Measurements from ENCODE around the gene CNN2. TPM values are rescaled to one million over a fixed set of nuclear protein-coding genes. Genes with fewer than 3 reads are reported as not detected.

CNN2 gene
- total and polyA plus RNA-seq, 2 of the 13 experiments (the other 11 are each of a cell fraction or from before 2014, with no cell fraction given): 63.6 to 70.0 TPM

DNA sequence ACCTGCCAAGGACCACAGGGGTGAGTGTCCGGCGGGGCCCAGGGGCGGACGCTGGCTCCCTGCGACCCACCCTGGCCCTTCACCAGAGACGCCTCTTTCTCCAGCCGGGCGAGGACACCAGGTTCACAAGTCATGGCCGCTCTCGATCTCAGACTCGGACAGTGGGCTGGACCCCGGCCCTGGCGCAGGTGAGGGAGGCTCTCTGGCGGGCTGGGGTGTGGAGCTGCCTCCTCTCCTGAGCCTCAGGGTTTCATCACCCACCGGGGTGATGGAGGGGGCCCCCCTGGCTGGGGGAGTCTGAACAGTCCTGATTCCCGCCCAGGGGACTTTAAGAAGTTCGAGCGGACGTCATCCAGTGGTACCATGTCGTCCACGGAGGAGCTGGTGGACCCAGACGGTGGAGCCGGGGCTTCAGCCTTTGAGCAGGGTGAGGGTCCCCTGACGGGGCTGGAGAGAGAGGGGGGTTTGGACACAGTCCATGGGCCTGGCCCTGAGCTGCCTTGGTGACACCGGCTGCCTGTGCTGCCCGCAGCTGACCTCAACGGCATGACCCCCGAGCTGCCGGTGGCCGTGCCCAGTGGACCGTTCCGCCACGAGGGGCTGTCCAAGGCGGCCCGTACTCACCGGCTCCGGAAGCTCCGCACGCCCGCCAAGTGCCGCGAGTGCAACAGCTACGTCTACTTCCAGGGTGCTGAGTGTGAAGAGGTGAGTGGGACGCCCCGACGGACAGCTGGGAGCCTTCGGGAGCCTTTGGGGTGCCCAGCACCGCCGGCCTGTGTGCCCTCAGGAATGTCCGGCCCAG is 54.2 kb downstream of the CNN2 start:
- Histone ChIP-seq H2AFZ (ENCODE audit: low read length) (no peak overlapping the region), H3K4me3 (replicated peaks in 1 of 3; ENCODE audit: insufficient read depth in 1 of 3, low read depth in 2 of 3, low read length in 3 of 3) (no peak overlapping the region), H3K4me1 (ENCODE audit: insufficient read depth, low read length) (peaks cover 21% of the 10 kb centered on the region), H3K4me2 (ENCODE audit: low read depth, low read length) (no peak overlapping the region), H3K27me3 (ENCODE audit: control insufficient read depth in 1 of 2, insufficient read depth in 2 of 2, low read length in 2 of 2) (no peaks in the 10 kb centered on the region), H3K79me2 (ENCODE audit: insufficient read depth, low read length) (no peaks in the 10 kb centered on the region), H3K9ac (ENCODE audit: insufficient read depth, low read depth, low read length) (no peak overlapping the region), H3K9me3 (ENCODE audit: low read length) (no peaks in the 10 kb centered on the region), H3K27ac (ENCODE audit: extremely low read length, insufficient read depth, low read length) (no peak overlapping the region), H3K36me3 (replicated peaks in 1 of 2; ENCODE audit: control insufficient read depth in 1 of 2, insufficient read depth in 2 of 2, low read length in 2 of 2) (peaks cover 0 to 7% of the 10 kb centered on the region in 2 experiments; a peak in 4 of 5 replicates), H4K20me1 (ENCODE audit: insufficient read depth, low read length) (no peaks in the 10 kb centered on the region)
- in situ Hi-C loops (cut with HindIII; ENCODE audit: extremely low pct_ligation_motif_present, low pct_unique_long_range_greater_than_20kb) (no loop called here), intact Hi-C loops (cut with micrococcal nuclease; ENCODE audit: unreplicated experiment) (no loop called here)
- FAIRE-seq (no peak), ATAC-seq (no peak; the same call in 2 of the 3 replicates), DNase-seq (ENCODE audit: low spot score) (no peak)
- WGBS (ENCODE audit: low lambda C conversion rate): 93% methylated on average over 20 of the region's 50 CpGs
- BruUV-seq (replicated peaks): no TSS peak
- TF ChIP-seq HNRNPL (IDR thresholded peaks at IDR 0.05; ENCODE audit: low read depth, low read length): 0 out of 2 replicates have a peak, but pooled peaks have one; percentile 36
- no peak for TF ChIP-seq THYN1 (CRISPR knock-in tag; IDR thresholded peaks at IDR 0.05; ENCODE audit: borderline replicate concordance, low read depth)
- no peak for TF ChIP-seq CBFB (CRISPR knock-in tag; IDR thresholded peaks at IDR 0.05)
- ChIA-PET POLR2A (interaction anchor here (1.3 kb wide), 1 partner anchor 17 kb away, joined by 5 read pairs; no protein-coding TSS in a partner anchor), CTCF (ENCODE audit: low intra/inter-chr PET ratio, low total read pairs) (no interaction called here)

DNA sequence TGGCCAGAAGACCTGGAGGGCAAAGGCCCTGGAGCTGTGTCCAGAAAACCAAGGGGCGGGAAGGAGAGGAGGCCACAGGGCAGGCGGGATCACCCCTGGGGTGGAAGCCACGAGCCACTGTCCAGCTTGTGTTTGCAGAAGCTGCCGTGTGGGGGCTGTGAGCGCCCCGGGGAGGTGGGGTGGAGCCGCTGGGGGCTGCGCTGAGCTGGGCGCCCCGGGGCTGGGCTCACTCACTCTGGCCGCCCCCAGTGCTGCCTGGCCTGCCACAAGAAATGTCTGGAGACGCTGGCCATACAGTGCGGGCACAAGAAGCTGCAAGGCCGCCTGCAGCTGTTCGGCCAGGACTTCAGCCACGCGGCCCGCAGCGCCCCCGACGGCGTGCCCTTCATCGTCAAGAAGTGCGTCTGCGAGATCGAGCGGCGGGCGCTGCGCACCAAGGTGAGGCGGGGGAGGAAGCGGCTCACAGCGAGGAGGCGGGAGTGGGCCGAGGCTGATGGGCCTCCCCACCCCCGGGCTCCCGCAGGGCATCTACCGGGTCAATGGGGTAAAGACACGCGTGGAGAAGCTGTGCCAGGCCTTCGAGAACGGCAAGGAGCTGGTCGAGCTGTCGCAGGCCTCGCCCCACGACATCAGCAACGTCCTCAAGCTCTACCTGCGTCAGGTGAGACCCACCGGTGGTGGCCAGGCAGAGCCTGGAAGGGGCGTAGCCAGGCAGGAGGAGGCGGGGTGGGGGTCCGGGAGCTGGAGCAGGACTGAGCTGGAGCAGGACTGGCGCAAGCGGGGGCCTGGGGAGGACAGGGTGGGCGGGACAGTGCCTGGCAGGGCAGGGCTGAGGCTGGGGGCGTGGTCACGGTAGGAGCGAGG is 55.1 kb downstream of the CNN2 start:
- no TSS peak for BruUV-seq (replicated peaks)
- CTCF ChIA-PET (ENCODE audit: low intra/inter-chr PET ratio, low total read pairs): no interaction called here
- H3K4me1 ChIP-seq (ENCODE audit: insufficient read depth, low read length): peaks cover 11% of the 10 kb centered on the region
- H2AFZ ChIP-seq (ENCODE audit: low read length): no peak overlapping the region
- no peaks in the 10 kb centered on the region for H3K27me3 ChIP-seq (ENCODE audit: control insufficient read depth in 1 of 2, insufficient read depth in 2 of 2, low read length in 2 of 2)
- no peak overlapping the region for H3K4me3 ChIP-seq (replicated peaks in 1 of 3; ENCODE audit: insufficient read depth in 1 of 3, low read depth in 2 of 3, low read length in 3 of 3)
- FAIRE-seq: no peak
- H3K36me3 ChIP-seq (replicated peaks in 1 of 2; ENCODE audit: control insufficient read depth in 1 of 2, insufficient read depth in 2 of 2, low read length in 2 of 2): peaks cover 0 to 7% of the 10 kb centered on the region in 2 experiments; a peak in 3 of 5 replicates
- no peaks in the 10 kb centered on the region for H4K20me1 ChIP-seq (ENCODE audit: insufficient read depth, low read length)
- no peaks in the 10 kb centered on the region for H3K9me3 ChIP-seq (ENCODE audit: low read length)
- H3K79me2 ChIP-seq (ENCODE audit: insufficient read depth, low read length): no peaks in the 10 kb centered on the region
- no peak for DNase-seq (ENCODE audit: low spot score)
- in situ Hi-C loops (cut with HindIII; ENCODE audit: extremely low pct_ligation_motif_present, low pct_unique_long_range_greater_than_20kb) (no loop called here), intact Hi-C loops (cut with micrococcal nuclease; ENCODE audit: unreplicated experiment) (no loop called here)
- H3K9ac ChIP-seq (ENCODE audit: insufficient read depth, low read depth, low read length): no peak overlapping the region
- no peak overlapping the region for H3K27ac ChIP-seq (ENCODE audit: extremely low read length, insufficient read depth, low read length)
- ATAC-seq: peak; percentile 16
- POLR2A ChIA-PET: interaction anchor here (0.9 to 1.3 kb wide), 2 partner anchors 12 to 16 kb away, joined by 3 to 5 read pairs; no protein-coding TSS in a partner anchor
- WGBS (ENCODE audit: low lambda C conversion rate): 88% methylated on average over 44 of the region's 58 CpGs
- H3K4me2 ChIP-seq (ENCODE audit: low read depth, low read length): no peak overlapping the region
- TF ChIP-seq HOXA7 (CRISPR knock-in tag; IDR thresholded peaks at IDR 0.05): no peak
- TF ChIP-seq, protein P1, sequence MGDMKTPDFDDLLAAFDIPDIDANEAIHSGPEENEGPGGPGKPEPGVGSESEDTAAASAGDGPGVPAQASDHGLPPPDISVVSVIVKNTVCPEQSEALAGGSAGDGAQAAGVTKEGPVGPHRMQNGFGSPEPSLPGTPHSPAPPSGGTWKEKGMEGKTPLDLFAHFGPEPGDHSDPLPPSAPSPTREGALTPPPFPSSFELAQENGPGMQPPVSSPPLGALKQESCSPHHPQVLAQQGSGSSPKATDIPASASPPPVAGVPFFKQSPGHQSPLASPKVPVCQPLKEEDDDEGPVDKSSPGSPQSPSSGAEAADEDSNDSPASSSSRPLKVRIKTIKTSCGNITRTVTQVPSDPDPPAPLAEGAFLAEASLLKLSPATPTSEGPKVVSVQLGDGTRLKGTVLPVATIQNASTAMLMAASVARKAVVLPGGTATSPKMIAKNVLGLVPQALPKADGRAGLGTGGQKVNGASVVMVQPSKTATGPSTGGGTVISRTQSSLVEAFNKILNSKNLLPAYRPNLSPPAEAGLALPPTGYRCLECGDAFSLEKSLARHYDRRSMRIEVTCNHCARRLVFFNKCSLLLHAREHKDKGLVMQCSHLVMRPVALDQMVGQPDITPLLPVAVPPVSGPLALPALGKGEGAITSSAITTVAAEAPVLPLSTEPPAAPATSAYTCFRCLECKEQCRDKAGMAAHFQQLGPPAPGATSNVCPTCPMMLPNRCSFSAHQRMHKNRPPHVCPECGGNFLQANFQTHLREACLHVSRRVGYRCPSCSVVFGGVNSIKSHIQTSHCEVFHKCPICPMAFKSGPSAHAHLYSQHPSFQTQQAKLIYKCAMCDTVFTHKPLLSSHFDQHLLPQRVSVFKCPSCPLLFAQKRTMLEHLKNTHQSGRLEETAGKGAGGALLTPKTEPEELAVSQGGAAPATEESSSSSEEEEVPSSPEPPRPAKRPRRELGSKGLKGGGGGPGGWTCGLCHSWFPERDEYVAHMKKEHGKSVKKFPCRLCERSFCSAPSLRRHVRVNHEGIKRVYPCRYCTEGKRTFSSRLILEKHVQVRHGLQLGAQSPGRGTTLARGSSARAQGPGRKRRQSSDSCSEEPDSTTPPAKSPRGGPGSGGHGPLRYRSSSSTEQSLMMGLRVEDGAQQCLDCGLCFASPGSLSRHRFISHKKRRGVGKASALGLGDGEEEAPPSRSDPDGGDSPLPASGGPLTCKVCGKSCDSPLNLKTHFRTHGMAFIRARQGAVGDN (CRISPR knock-in tag; IDR thresholded peaks at IDR 0.05): peak; percentile 47
- TF ChIP-seq ARNT2 (CRISPR knock-in tag; IDR thresholded peaks at IDR 0.05; ENCODE audit: low read depth): no peak
- TF ChIP-seq, protein P2, sequence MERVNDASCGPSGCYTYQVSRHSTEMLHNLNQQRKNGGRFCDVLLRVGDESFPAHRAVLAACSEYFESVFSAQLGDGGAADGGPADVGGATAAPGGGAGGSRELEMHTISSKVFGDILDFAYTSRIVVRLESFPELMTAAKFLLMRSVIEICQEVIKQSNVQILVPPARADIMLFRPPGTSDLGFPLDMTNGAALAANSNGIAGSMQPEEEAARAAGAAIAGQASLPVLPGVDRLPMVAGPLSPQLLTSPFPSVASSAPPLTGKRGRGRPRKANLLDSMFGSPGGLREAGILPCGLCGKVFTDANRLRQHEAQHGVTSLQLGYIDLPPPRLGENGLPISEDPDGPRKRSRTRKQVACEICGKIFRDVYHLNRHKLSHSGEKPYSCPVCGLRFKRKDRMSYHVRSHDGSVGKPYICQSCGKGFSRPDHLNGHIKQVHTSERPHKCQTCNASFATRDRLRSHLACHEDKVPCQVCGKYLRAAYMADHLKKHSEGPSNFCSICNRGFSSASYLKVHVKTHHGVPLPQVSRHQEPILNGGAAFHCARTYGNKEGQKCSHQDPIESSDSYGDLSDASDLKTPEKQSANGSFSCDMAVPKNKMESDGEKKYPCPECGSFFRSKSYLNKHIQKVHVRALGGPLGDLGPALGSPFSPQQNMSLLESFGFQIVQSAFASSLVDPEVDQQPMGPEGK (CRISPR knock-in tag; IDR thresholded peaks at IDR 0.05): peak; percentile 47; the same call in 1 of the 2 replicates

Measured in HepG2 (cell line).